ENCODE measurements around the gene KHDC3L.

GRCh38 chr6:73362869-73363536 is 545 bp downstream of the KHDC3L start:
- TF ChIP-seq GPBP1L1 (CRISPR knock-in tag; IDR thresholded peaks at IDR 0.05) = no peak
- TF ChIP-seq EZH2 (conservative IDR thresholded peaks at IDR 0.05; ENCODE audit: low read depth, low read length) = no peak
- no peak for TF ChIP-seq MXI1 (IDR thresholded peaks at IDR 0.05; ENCODE audit: borderline replicate concordance, low read depth, low read length)
- TF ChIP-seq ZNF446 (CRISPR knock-in tag; IDR thresholded peaks at IDR 0.05) = no peak
- no peak for TF ChIP-seq HMG20B (CRISPR knock-in tag; conservative IDR thresholded peaks at IDR 0.05)
- TF ChIP-seq ZNF331 (CRISPR knock-in tag; IDR thresholded peaks at IDR 0.05) = no peak
- TF ChIP-seq NCOA1 (CRISPR knock-in tag; IDR thresholded peaks at IDR 0.05) = no peak
- TF ChIP-seq LBX2 (CRISPR knock-in tag; IDR thresholded peaks at IDR 0.05; ENCODE audit: borderline replicate concordance) = no peak
- no peak for TF ChIP-seq SNRNP70 (IDR thresholded peaks at IDR 0.05; ENCODE audit: low read depth, low read length)
- no peak for TF ChIP-seq CTCF (CRISPR knock-in tag; IDR thresholded peaks at IDR 0.05)
- TF ChIP-seq ZFX (CRISPR knock-in tag; IDR thresholded peaks at IDR 0.05; ENCODE audit: low read depth) = no peak
- no peak for TF ChIP-seq RCOR2 (CRISPR knock-in tag; IDR thresholded peaks at IDR 0.05)
